PC-3 (cell line): ENCODE results near the gene KAT6B. TPM values are rescaled to one million over a fixed set of nuclear protein-coding genes. Genes with fewer than 3 reads are reported as not detected.

Experiments used
- ATAC-seq: fragments of 200-7000 bp; cut with Tn5 transposase; 2 replicates; pipeline ENCODE4 v1.9.1; 2020; ENCODE audit warnings: mild to moderate bottlenecking, moderate library complexity
- BruUV-seq: library from RNA; stranded (reverse); fragments of 400-500 nt; replicated peaks from 2 replicates; lab custom pipeline; 2021; lab: Mats Ljungman, UMichigan
- CTCF ChIA-PET: fragments of 300-600 bp; sonication (Branson Sonifier 250); formaldehyde crosslinking; loops from one replicate; lab custom pipeline; 2022; ENCODE audit warnings: antibody characterized with exemption; lab: Charles Lee
- POLR2A ChIA-PET: fragments of 300-600 bp; sonication (Branson Sonifier 250); formaldehyde crosslinking; loops from one replicate; lab custom pipeline; 2022; ENCODE audit warnings: antibody characterized with exemption; ENCODE audit not compliant: unreplicated experiment; lab: Charles Lee
- DNase-seq: peaks from one replicate; pipeline ENCODE4 v3.0.0-alpha.2; 2015
- H2AFZ ChIP-seq: fragments of 300-600 bp; sonication (generic); 2 replicates; pipeline ENCODE4 v1.6.0; 2016; ENCODE audit warnings: antibody characterized with exemption, low read length
- H3F3A ChIP-seq: fragments of 300-600 bp; sonication (generic); one replicate; pipeline ENCODE4 v1.6.0; 2017; ENCODE audit warnings: antibody characterized with exemption, low read length, control low read depth, mild to moderate bottlenecking; ENCODE audit not compliant: unreplicated experiment
- H3K27ac ChIP-seq: fragments of 300-600 bp; sonication (generic); 2 replicates; pipeline ENCODE4 v1.5.1; 2016; ENCODE audit warnings: mild to moderate bottlenecking, low read length
- H3K27me3 ChIP-seq: fragments of 300-600 bp; sonication (generic); 2 replicates; pipeline ENCODE4 v1.6.1; 2016; ENCODE audit warnings: low read length, mixed read lengths
- H3K36me3 ChIP-seq: fragments of 300-600 bp; sonication (generic); 2 replicates; pipeline ENCODE4 v1.6.1; 2016; ENCODE audit warnings: low read depth, mixed run types, low read length, mixed read lengths
- H3K4me1 ChIP-seq: fragments of 300-600 bp; sonication (generic); 2 replicates; pipeline ENCODE4 v1.5.1; 2016; ENCODE audit warnings: low read length; ENCODE audit not compliant: insufficient read depth
- H3K4me2 ChIP-seq: fragments of 300-600 bp; sonication (generic); 2 replicates; pipeline ENCODE4 v1.6.0; 2016; ENCODE audit warnings: low read length
- H3K4me3 ChIP-seq: fragments of 300-600 bp; sonication (generic); 2 replicates; pipeline ENCODE4 v1.5.1; 2016; ENCODE audit warnings: mild to moderate bottlenecking, low read length, mixed read lengths
- H3K79me2 ChIP-seq: fragments of 300-600 bp; sonication (generic); 2 replicates; pipeline ENCODE4 v1.6.1; 2017; ENCODE audit warnings: low read length, mixed read lengths
- H3K9ac ChIP-seq: fragments of 300-600 bp; sonication (generic); 2 replicates; pipeline ENCODE4 v1.6.0; 2016; ENCODE audit warnings: mild to moderate bottlenecking, low read length
- H3K9me2 ChIP-seq: fragments of 300-600 bp; sonication (generic); replicated peaks from 2 replicates; pipeline ENCODE4 v1.6.1; 2016; ENCODE audit warnings: mixed run types, low read length, mixed read lengths
- H3K9me3 ChIP-seq: fragments of 300-600 bp; sonication (generic); 2 replicates; pipeline ENCODE4 v1.6.1; 2016; ENCODE audit warnings: low read length, mixed read lengths
- H4K20me1 ChIP-seq: fragments of 300-600 bp; sonication (generic); 2 replicates; pipeline ENCODE4 v1.6.1; 2016; ENCODE audit warnings: low read length, mixed read lengths
- CTCF ChIP-seq: fragments of 300-600 bp; sonication (generic); conservative IDR thresholded peaks from 2 replicates; pipeline ENCODE4 v1.5.1; 2017; ENCODE audit warnings: antibody characterized with exemption, low read depth, mild to moderate bottlenecking, low read length
- EZH2 ChIP-seq: fragments of 300-600 bp; sonication (generic); IDR thresholded peaks from one replicate; pipeline ENCODE4 v1.6.1; 2017; ENCODE audit warnings: antibody characterized with exemption, mild to moderate bottlenecking, low read length; ENCODE audit not compliant: unreplicated experiment
- EZH2phosphoT487 ChIP-seq: fragments of 300-600 bp; sonication (generic); IDR thresholded peaks from 2 replicates; pipeline ENCODE4 v1.6.1; 2018; ENCODE audit warnings: mild to moderate bottlenecking, antibody characterized with exemption, low read length, borderline replicate concordance
- intact Hi-C: fragments of 100-400 bp; cut with micrococcal nuclease; formaldehyde crosslinking; loops from 2 replicates; pipeline ENCODE4 v1.9.0; 2023
- total RNA-seq: library from RNA; depleted of rRNA; stranded (reverse); fragments of >200 nt; gene quantifications from 2 replicates; pipeline ENCODE4 v1.2.3, GENCODE V29; 2014

The KAT6B gene
- total RNA-seq, 1 experiment from 2014 or later = 94.5 TPM

- H3K4me1 ChIP-seq = peaks cover 5% of the 10 kb centered on the region; the same call in 1 of the 2 replicates
- intact Hi-C loops = no loop called here
- no peaks in the 10 kb centered on the region for H3F3A ChIP-seq
- H3K4me2 ChIP-seq = no peak overlapping the region
- H3K9me3 ChIP-seq = no peaks in the 10 kb centered on the region
- H3K27me3 ChIP-seq = no peaks in the 10 kb centered on the region
- BruUV-seq = no TSS peak
- no peak overlapping the region for H2AFZ ChIP-seq
- TF ChIP-seq EZH2 (no peak), EZH2phosphoT487 (no peak), CTCF (no peak)
- H3K27ac ChIP-seq = no peak overlapping the region
- no peaks in the 10 kb centered on the region for H3K79me2 ChIP-seq
- H3K9ac ChIP-seq = no peak overlapping the region
- no peaks in the 10 kb centered on the region for H4K20me1 ChIP-seq
- no peaks in the 10 kb centered on the region for H3K9me2 ChIP-seq
- ATAC-seq (no peak), DNase-seq (no peak)
- peaks cover 59% of the 10 kb centered on the region for H3K36me3 ChIP-seq
- CTCF ChIA-PET = no interaction called here
- POLR2A ChIA-PET = no interaction called here
- H3K4me3 ChIP-seq = no peak overlapping the region
Measured at GRCh38 chr10:74987339-74988053, 161.1 kb downstream of the KAT6B start.

GRCh38 chr10:74988054-74988775, 161.8 kb downstream of the KAT6B start:
- H3K79me2 ChIP-seq = no peaks in the 10 kb centered on the region
- no peak for TF ChIP-seq CTCF
- TF ChIP-seq EZH2 = no peak
- TF ChIP-seq EZH2phosphoT487 = no peak
- CTCF ChIA-PET = no interaction called here
- peaks cover 58% of the 10 kb centered on the region for H3K36me3 ChIP-seq
- DNase-seq = no peak
- H4K20me1 ChIP-seq = no peaks in the 10 kb centered on the region
- H3K9me3 ChIP-seq = no peaks in the 10 kb centered on the region
- no peak overlapping the region for H2AFZ ChIP-seq
- BruUV-seq = no TSS peak
- no peak overlapping the region for H3K27ac ChIP-seq
- no peaks in the 10 kb centered on the region for H3F3A ChIP-seq
- no peaks in the 10 kb centered on the region for H3K9me2 ChIP-seq
- intact Hi-C loops = no loop called here
- POLR2A ChIA-PET = no interaction called here
- ATAC-seq = no peak
- no peak overlapping the region for H3K9ac ChIP-seq
- H3K4me3 ChIP-seq = no peak overlapping the region
- H3K27me3 ChIP-seq = no peaks in the 10 kb centered on the region
- H3K4me2 ChIP-seq = no peak overlapping the region
- H3K4me1 ChIP-seq = peaks cover 5% of the 10 kb centered on the region; the same call in 1 of the 2 replicates
